H7 (cell line): ENCODE results near the gene PLEKHG4B. TPM values are rescaled to one million over a fixed set of nuclear protein-coding genes. Genes with fewer than 3 reads are reported as not detected.
A peak's percentile ranks its signal among the peaks of the same experiment; 100 is the strongest.

Source experiments
- DNase-seq: peaks from one replicate; pipeline ENCODE4 v3.0.0; 2012
- H3K27me3 ChIP-seq: 2 replicates; pipeline ENCODE4 v1.6.0; 2011; ENCODE audit warnings: mild to moderate bottlenecking, low read length; ENCODE audit not compliant: control insufficient read depth, insufficient read depth
- H3K36me3 ChIP-seq: replicated peaks from 2 replicates; pipeline ENCODE4 v1.5.1; 2011; ENCODE audit warnings: low read length; ENCODE audit not compliant: control insufficient read depth, insufficient read depth
- H3K4me3 ChIP-seq: 2 replicates; pipeline ENCODE4 v1.5.1; 2011; ENCODE audit warnings: low read depth, mild to moderate bottlenecking, control low read depth, low read length, moderate library complexity; ENCODE audit not compliant: insufficient read depth
- total RNA-seq: library from RNA; depleted of rRNA; stranded (reverse); fragments of >200 nt; shearing (Covaris generic); gene quantifications from 2 replicates; pipeline ENCODE4 v1.2.3, GENCODE V29; 2014

Gene PLEKHG4B
- total RNA-seq, 1 experiment from 2014 or later = 34.1 TPM

GRCh38 chr5:169071-169727, 77.2 kb downstream of the PLEKHG4B start:
- DNase-seq = no peak
- Histone ChIP-seq H3K36me3 (peaks cover 3% of the 10 kb centered on the region), H3K27me3 (no peaks in the 10 kb centered on the region), H3K4me3 (no peak overlapping the region)

- Histone ChIP-seq H3K4me3 (no peak overlapping the region), H3K27me3 (no peaks in the 10 kb centered on the region), H3K36me3 (peaks cover 3% of the 10 kb centered on the region)
- DNase-seq = peak; percentile 70
Observed at GRCh38 chr5:169728-170094, 77.7 kb downstream of the PLEKHG4B start.

DNA sequence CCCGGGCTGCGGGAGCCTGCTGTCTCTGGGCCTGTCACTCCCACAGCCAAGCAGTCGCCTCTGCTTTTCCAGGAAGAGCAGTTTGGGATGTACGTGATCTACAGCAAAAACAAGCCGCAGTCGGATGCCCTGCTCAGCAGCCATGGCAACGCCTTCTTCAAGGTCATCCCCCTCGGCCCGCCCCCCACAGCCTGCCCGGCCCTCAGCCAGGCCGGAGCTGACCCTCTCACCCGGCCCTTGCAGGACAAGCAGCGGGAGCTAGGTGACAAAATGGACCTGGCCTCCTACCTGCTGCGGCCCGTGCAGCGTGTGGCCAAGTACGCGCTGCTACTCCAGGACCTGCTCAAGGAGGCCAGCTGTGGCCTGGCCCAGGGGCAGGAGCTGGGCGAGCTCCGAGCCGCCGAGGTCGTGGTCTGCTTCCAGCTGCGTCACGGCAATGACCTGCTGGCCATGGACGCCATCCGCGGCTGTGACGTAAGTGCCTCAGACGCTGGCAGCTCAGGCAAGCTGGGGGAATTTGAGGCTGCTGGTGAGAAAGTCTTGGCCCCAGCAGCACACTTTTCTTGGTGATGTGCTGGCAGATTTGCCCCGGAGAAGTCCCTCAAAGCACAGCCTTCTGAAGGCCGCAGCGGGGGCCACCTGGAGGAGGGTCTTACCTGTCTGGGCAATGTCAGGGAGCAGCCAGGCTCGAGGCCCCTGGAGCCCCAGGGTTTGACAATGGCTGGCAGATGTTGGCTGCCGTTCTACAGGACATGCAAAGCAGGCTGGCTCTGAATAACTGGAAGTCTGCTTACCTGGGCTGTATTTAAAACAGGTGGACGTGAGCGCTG, 79.2 kb downstream of the PLEKHG4B start:
- DNase-seq = peak; percentile 56
- peaks cover 3% of the 10 kb centered on the region for H3K36me3 ChIP-seq
- no peak overlapping the region for H3K4me3 ChIP-seq
- no peaks in the 10 kb centered on the region for H3K27me3 ChIP-seq

GRCh38 chr5:171801-172331, 79.9 kb downstream of the PLEKHG4B start:
- no peak overlapping the region for H3K4me3 ChIP-seq
- DNase-seq = no peak
- H3K27me3 ChIP-seq = no peaks in the 10 kb centered on the region
- H3K36me3 ChIP-seq = peaks cover 3% of the 10 kb centered on the region

DNA sequence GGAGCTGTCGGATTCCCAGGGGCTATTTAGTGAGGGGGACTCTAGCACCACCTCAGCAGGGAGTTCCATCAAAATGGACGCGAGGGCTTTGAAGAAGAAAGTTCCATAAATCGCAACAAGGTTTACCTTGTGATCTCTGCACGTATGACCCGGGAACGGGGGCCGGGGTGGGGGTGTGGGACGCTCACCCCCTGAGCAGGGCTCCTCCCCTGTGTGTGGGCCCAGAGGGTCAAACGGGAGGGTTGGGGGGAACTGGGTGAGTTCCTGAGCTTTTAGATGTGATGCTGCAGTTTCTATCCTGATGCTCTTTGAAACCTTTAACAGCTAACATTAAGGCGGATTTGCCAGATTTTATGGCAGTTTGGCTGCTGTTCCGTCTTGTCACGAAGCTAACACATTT, 80.5 kb downstream of the PLEKHG4B start:
- Histone ChIP-seq H3K4me3 (no peak overlapping the region), H3K36me3 (peaks cover 3% of the 10 kb centered on the region), H3K27me3 (no peaks in the 10 kb centered on the region)
- no peak for DNase-seq

GRCh38 chr5:172841-173251, 80.9 kb downstream of the PLEKHG4B start:
- DNase-seq = no peak
- H3K36me3 ChIP-seq = peaks cover 3% of the 10 kb centered on the region

GRCh38 chr5:173392-174290, 81.7 kb downstream of the PLEKHG4B start:
- no peaks in the 10 kb centered on the region for H3K27me3 ChIP-seq
- H3K4me3 ChIP-seq = no peak overlapping the region
- peaks cover 3% of the 10 kb centered on the region for H3K36me3 ChIP-seq
- DNase-seq = no peak

More at GRCh38 chr5:172841-173251, 80.9 kb downstream of the PLEKHG4B start:
- Histone ChIP-seq H3K4me3 (no peak overlapping the region), H3K27me3 (no peaks in the 10 kb centered on the region)

DNA sequence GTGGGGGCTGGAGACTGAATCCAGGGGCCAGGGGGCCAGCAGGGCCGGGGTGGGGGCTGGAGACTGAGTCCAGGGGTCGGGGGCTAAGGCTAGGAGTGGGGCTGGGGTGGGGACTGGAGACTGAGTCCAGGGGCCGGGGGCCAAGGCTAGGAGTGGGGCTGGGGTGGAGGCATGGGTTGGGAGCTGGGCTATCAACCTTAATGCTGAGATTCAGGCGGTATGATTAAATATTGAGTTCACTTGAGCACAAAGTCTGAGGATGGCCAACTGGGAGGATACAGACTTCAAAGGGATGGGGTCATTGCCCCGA, 82.3 kb downstream of the PLEKHG4B start:
- peaks cover 3% of the 10 kb centered on the region for H3K36me3 ChIP-seq
- no peaks in the 10 kb centered on the region for H3K27me3 ChIP-seq
- DNase-seq = no peak
- no peak overlapping the region for H3K4me3 ChIP-seq

- Histone ChIP-seq H3K36me3 (peaks cover 3% of the 10 kb centered on the region), H3K27me3 (no peaks in the 10 kb centered on the region), H3K4me3 (no peak overlapping the region)
- DNase-seq = no peak
Observed at GRCh38 chr5:174876-175465, 83.0 kb downstream of the PLEKHG4B start.

DNA sequence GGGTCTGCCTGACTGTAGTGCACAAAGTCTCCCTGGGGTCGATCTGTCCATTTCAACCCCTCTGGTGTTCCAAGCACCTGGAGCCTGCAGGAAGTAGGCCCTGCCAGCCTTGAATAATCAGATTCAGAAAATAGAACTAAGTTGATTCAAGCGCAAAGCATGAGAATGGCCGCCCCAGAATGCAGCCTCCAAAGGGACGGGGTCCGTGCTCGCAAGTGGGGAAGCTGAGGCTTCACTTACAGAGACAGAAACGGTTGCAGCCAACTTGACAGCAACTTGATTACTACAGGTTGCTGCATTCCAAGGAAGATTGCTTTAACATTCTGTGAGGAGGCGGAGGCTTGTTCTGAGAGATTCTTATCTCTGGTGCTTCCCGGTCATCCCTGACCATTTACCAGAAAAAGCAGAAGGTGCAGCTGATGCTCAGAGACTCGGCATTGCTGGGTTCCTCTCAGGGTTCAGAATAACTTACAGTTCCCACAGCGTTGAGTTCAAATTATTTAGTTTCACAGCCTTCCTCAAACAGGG, 84.4 kb downstream of the PLEKHG4B start:
- Histone ChIP-seq H3K4me3 (no peak overlapping the region), H3K27me3 (no peaks in the 10 kb centered on the region), H3K36me3 (peaks cover 6% of the 10 kb centered on the region)
- DNase-seq = no peak

- Histone ChIP-seq H3K27me3 (no peaks in the 10 kb centered on the region), H3K4me3 (no peak overlapping the region), H3K36me3 (peaks cover 9% of the 10 kb centered on the region)
- DNase-seq = no peak
Observed at GRCh38 chr5:178110-178509, 86.1 kb downstream of the PLEKHG4B start.

GRCh38 chr5:179401-179800, 87.4 kb downstream of the PLEKHG4B start:
- no peaks in the 10 kb centered on the region for H3K27me3 ChIP-seq
- no peak overlapping the region for H3K4me3 ChIP-seq
- H3K36me3 ChIP-seq = peaks cover 6% of the 10 kb centered on the region
- no peak for DNase-seq

- no peak overlapping the region for H3K4me3 ChIP-seq
- DNase-seq = no peak
- no peaks in the 10 kb centered on the region for H3K27me3 ChIP-seq
- peaks cover 6% of the 10 kb centered on the region for H3K36me3 ChIP-seq
Observed at GRCh38 chr5:180286-180918, 88.4 kb downstream of the PLEKHG4B start.

DNA sequence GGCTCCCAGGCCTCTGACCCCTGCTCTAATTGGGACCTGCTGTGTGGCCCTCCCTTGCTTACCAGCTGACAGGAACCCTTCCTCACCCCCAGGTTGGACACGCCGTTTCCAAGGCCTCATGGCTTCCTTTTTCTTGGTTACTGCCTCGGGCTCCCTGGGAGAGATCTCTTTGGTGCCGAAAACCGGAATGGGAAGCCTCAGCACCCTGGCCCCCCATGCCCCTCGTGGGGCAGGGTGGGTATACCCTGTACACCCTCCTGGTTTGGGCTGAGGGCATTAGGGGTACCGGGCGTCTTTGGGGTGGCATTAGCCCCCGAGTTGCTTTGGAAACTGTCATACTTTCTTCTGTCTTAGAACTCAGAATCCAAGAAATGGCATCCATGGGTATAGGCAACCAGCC, 89.2 kb downstream of the PLEKHG4B start:
- H3K36me3 ChIP-seq = peaks cover 6% of the 10 kb centered on the region
- no peaks in the 10 kb centered on the region for H3K27me3 ChIP-seq
- no peak overlapping the region for H3K4me3 ChIP-seq
- DNase-seq = no peak
